22Rv1 (cell line): Measurements from ENCODE around the gene WDFY3.

ENCODE experiments used
- H3K27ac ChIP-seq: fragments of 450-650 bp; 2 replicates; pipeline ENCODE4 v1.5.1; 2017
- CTCF ChIP-seq: fragments of 450-650 bp; IDR thresholded peaks from 2 replicates; pipeline ENCODE4 v1.5.1; 2017; ENCODE audit warnings: mild to moderate bottlenecking
- ZFX ChIP-seq: fragments of 450-650 bp; IDR thresholded peaks from 2 replicates; pipeline ENCODE4 v1.6.1; 2017; ENCODE audit warnings: antibody characterized with exemption, borderline replicate concordance

The WDFY3 gene

GRCh38 chr4:84727491-84727890 is 239.0 kb downstream of the WDFY3 start:
- no peak for TF ChIP-seq ZFX
- no peak for TF ChIP-seq CTCF
- H3K27ac ChIP-seq = no peak overlapping the region

- H3K27ac ChIP-seq = no peak overlapping the region
Measured at GRCh38 chr4:84726356-84726755, 240.1 kb downstream of the WDFY3 start.

GRCh38 chr4:84722720-84723119 is 243.8 kb downstream of the WDFY3 start:
- no peak for TF ChIP-seq ZFX
- no peak for TF ChIP-seq CTCF
- no peak overlapping the region for H3K27ac ChIP-seq

More at GRCh38 chr4:84726356-84726755, 240.1 kb downstream of the WDFY3 start:
- no peak for TF ChIP-seq CTCF
- no peak for TF ChIP-seq ZFX

GRCh38 chr4:84719115-84719514 is 247.4 kb downstream of the WDFY3 start:
- no peak for TF ChIP-seq ZFX
- TF ChIP-seq CTCF = no peak
- no peak overlapping the region for H3K27ac ChIP-seq

DNA sequence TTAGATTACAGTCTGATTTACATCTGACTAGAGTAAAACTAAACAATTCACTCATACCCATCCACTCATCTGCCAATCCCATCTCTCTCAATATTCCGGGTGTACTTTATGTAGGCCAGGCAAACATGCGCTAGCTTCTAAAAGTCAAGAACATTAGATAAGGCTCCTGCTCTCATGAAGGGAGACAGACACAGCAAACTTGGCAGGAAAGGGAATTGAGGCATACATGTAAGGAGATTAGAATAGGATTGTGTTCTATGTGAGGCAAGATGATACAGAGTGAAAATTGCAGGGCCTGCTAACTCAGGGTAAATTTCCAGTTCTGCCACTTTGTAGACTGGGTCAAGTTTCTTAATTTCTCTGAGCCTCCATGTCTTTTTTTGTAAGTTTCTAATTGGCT is 247.8 kb downstream of the WDFY3 start:
- TF ChIP-seq CTCF (no peak), ZFX (no peak)

DNA sequence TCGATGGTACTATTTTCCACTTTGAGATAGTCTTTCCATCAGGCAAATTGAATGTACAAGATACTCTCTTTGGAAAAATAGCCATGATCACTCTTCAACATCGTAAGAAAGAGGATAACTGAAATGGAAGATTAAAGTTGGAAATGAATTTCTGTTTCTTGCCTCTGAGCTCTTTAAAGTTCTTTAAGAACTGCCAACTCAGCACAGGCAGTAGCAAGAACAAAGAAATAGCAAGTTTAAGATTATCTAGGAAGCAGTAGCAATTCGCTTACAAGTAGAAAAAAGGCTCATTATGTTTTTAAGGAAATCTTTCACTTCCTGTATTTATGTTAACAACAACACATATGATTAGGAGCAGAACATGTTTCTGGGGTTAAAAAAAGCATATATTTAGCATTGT is 255.9 kb downstream of the WDFY3 start:
- H3K27ac ChIP-seq = no peak overlapping the region
- TF ChIP-seq ZFX = no peak
- TF ChIP-seq CTCF = no peak

More for the DNA sequence above, 247.8 kb downstream of the WDFY3 start:
- H3K27ac ChIP-seq = no peak overlapping the region

DNA sequence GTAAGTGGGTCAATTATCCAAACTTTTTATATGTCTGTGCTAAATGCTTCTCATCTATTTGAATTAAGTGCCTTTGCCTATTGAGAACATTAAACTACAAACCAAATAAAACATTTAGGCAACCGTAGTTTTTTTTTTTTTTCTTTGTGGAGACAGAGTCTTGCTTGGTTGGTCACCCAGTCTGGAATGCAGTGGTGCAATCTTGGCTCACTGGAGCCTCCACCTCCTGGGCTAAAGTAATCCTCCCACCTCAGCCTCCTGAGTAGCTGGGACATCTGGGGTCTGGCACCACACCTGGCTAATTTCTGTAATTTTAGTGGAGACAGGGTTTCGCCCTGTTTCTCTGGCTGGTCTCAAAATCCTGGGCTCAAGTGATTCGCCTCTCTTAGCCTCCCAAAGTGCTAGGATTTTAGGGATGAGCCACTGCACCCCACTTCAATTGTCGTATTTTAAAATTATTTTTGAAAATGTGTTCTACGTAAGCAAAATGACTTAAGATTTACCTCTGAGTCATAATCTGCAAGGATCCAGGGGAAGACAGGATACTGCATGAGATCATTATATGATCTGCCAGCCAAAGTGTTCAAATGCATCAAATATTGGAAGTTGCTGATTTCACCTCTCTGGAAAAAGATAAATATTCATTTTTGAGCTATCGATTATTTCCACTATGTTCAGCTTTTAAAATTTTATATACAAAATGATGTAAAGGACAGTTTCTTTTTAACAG is 257.9 kb downstream of the WDFY3 start:
- no peak overlapping the region for H3K27ac ChIP-seq
- TF ChIP-seq CTCF (no peak), ZFX (no peak)
